Measurements from ENCODE around the gene ETDB.
A peak's percentile ranks its signal among the peaks of the same experiment; 100 is the strongest.
"Not testable (repeated sequence)": the region's sequence is repeated elsewhere in the genome, so short reads cannot be mapped to it uniquely, and the experiment has no call there.

ETDB gene

GRCh38 chrX:135120056-135120576 is at the start of gene ETDB:
Gene ETDB (minus strand): TSS chrX:135120526. CDS start chrX:135119261, 1,265 bp downstream.
- not testable (repeated sequence) for DNase-seq

GRCh38 chrX:135169534-135169933 is 49.2 kb upstream of the ETDB start:
- DNase-seq = not testable (repeated sequence)

- no peak for DNase-seq
These were observed 48.2 kb upstream of the ETDB start for GRCh38 chrX:135168486-135168885.

GRCh38 chrX:135154688-135155087 is 34.4 kb upstream of the ETDB start:
- not testable (repeated sequence) for DNase-seq

- DNase-seq = not testable (repeated sequence)
These were observed 5.8 kb upstream of the ETDB start for GRCh38 chrX:135126145-135126544.

GRCh38 chrX:135116064-135116463 is 4.3 kb downstream of the ETDB start:
- DNase-seq = not testable (repeated sequence)

- no peak for DNase-seq
These were observed 5.9 kb downstream of the ETDB start for GRCh38 chrX:135114392-135114791.

GRCh38 chrX:135112743-135113142 is 7.6 kb downstream of the ETDB start:
- DNase-seq = no peak

GRCh38 chrX:135112096-135112729 is 8.1 kb downstream of the ETDB start:
- no peak for DNase-seq

- DNase-seq = no peak
These were observed 10.8 kb downstream of the ETDB start for GRCh38 chrX:135109554-135109953.

- no peak for DNase-seq
These were observed 20.9 kb downstream of the ETDB start for GRCh38 chrX:135099493-135099783.

- DNase-seq = not testable (repeated sequence)
These were observed 23.1 kb downstream of the ETDB start for GRCh38 chrX:135097196-135097744.

- no peak for DNase-seq
These were observed 24.6 kb downstream of the ETDB start for GRCh38 chrX:135095715-135096114.

- DNase-seq = no peak
These were observed 25.6 kb downstream of the ETDB start for GRCh38 chrX:135094726-135095125.

GRCh38 chrX:135089126-135089525 is 31.2 kb downstream of the ETDB start:
- DNase-seq = no peak

- DNase-seq = no peak
These were observed 32.5 kb downstream of the ETDB start for GRCh38 chrX:135087867-135088266.

GRCh38 chrX:135086197-135086854 is 34.0 kb downstream of the ETDB start:
- peak; percentile 58 for DNase-seq

- no peak for DNase-seq
These were observed 38.5 kb downstream of the ETDB start for GRCh38 chrX:135081693-135082404.
